NCI-H1436 (cell line): ENCODE results near the gene SLC16A5.
A peak's percentile ranks its signal among the peaks of the same experiment; 100 is the strongest.
"Not testable (repeated sequence)": the region's sequence is repeated elsewhere in the genome, so short reads cannot be mapped to it uniquely, and the experiment has no call there.

Source experiments
- DNase-seq: peaks from one replicate; lab custom pipeline; 2025; lab: John Stamatoyannopoulos, UW

SLC16A5 gene

DNA sequence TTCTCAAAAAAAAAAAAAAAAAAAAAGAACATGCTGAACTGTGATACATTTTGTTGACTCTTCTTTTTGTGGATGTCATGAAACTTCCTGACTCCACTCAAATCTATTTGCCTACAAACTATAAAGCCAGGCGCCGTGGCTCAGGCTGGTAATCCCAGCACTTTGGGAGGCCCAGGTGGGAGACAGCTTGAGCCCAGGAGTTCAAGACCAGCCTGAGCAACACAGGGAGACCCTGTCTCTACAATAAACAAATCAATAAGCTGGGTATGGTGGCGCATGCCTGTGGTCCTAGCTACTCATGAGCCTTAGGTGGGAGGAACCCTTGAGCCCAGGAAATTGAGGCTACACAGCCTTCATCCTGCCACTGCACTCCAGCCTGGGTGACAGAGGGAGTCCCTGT, 45.2 kb downstream of the SLC16A5 start:
- DNase-seq: no peak

GRCh38 chr17:75133607-75134347, 46.0 kb downstream of the SLC16A5 start:
- DNase-seq: not testable (repeated sequence)

DNA sequence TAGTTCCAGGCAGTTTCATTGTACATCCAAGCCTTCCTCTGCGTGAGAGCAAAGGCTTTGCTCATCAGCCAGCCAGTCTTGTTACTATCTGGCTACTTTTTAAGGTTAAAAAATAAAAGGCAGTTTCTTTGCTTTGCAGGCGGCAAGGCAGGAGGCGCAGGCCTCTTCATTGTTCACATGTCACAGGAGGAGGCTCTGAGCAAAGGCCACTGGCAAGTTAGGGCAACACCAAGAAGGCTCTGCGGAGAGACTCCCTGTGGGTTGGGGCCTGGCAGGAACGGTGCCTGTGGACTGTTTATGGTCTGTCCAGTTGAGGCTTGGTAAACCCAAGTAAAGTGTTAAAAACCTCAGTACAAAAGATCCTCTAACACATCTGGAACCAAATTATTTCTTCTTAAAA, 47.7 kb downstream of the SLC16A5 start:
- no peak for DNase-seq

DNA sequence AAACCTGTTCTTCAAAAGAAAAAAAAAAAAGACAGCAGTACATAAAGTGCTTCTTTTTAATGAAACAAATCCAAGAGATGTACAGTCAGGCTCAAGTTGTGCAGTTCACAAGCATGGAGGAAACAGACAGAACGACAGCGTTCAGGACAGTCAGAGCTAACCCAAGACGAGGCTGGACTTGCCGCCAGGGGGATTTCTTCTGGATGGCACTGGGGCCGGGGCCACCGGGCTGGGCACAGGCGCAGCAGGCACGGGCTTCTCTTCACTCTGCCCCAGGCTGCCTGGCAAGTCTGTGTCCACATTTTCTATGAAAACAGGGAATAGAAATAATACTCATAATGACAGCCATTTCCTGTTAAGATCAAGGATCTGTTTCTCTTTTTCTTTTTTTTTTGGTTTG, 48.2 kb downstream of the SLC16A5 start:
- no peak for DNase-seq

- not testable (repeated sequence) for DNase-seq
Measured at GRCh38 chr17:75137762-75138161, 50.0 kb downstream of the SLC16A5 start.

- DNase-seq: no peak
Measured at GRCh38 chr17:75138519-75138918, 50.8 kb downstream of the SLC16A5 start.

DNA sequence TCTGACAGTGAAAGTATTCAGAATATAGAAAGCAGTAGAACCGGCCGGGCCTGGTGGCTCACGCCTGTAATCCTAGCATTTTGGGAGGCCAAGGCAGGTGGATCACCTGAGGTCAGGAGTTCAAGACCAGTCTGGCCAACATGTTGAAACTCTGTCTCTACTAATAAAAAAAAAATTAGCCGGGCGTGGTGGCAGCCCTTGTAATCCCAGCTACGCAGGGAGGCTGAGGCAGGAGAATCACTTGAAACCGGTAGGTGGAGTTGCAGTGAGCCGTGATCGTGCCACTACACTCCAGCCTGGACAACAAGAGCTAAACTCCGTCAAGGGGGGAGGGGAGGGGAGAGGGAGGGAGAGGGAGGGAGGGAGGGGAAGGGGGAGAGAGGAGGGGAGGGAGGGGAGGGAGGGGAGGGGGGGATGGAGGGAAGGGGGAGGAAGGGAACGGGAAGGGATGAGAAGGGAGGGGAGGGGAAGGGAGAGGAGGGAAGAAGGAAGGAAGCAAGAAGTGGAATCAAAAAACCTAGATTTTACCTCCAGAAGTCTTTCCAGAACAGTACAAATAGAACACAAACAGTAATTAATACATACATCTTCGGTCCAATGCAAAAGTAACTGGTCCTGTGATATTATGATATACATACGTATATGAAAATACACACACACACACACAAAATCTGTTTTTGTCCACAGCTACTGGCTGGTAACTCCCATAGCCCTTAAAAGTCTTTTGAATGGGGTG, 54.6 kb downstream of the SLC16A5 start:
- DNase-seq: no peak

- no peak for DNase-seq
Measured at GRCh38 chr17:75144816-75145512, 57.2 kb downstream of the SLC16A5 start.

- no peak for DNase-seq
Measured at GRCh38 chr17:75146592-75146991, 58.8 kb downstream of the SLC16A5 start.

DNA sequence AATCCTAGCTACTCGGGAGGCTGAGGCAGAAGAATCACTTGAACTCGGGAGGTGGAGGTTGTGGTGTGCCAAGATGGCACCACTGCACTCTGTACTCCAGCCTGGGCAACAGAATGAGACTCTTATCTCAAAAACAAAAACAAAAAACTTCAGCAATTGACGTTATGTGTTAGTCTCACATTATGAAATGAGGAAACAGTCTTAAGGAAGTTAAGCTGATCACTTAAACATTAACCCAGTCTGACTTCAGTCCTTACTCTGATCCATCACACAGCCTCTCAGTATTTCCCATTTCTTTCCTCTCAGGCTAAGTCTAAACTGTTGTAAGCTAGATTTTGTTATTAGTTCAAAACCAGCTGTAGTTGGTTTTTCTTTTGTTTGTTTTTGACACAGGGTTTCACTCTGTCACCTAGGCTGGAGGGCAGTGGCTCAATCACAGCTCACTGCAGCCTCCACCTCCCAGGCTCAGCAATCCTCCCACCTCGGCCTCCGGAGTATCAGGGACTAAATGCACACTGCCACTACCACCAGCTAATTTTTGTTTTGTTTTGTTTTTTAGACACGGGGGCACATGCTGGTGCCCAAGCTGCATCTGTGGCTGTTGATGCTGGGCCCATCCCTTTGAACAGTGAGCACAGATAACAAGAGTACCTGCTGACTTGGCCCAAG, 60.3 kb downstream of the SLC16A5 start:
- DNase-seq: no peak

- DNase-seq: peak; percentile 4
Measured at GRCh38 chr17:75151930-75152329, 64.2 kb downstream of the SLC16A5 start.

DNA sequence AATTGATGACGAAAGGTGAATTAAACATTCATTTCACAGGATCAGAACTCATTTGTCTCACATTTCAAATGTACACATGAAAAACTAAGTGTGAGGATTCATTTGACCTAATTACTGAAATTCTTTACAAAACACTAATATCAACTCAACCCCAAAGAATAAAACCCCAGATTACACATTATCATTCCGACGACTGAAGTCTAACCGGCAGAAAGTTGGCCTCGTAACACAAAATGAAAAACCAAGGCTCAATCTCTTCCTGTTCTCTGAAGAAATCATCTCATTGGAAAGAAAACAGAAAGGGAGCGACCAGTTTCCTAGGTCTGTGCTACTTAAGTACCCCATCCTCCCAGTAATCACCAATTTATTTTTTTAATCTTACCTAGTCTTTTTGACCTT, 64.8 kb downstream of the SLC16A5 start:
- no peak for DNase-seq

DNA sequence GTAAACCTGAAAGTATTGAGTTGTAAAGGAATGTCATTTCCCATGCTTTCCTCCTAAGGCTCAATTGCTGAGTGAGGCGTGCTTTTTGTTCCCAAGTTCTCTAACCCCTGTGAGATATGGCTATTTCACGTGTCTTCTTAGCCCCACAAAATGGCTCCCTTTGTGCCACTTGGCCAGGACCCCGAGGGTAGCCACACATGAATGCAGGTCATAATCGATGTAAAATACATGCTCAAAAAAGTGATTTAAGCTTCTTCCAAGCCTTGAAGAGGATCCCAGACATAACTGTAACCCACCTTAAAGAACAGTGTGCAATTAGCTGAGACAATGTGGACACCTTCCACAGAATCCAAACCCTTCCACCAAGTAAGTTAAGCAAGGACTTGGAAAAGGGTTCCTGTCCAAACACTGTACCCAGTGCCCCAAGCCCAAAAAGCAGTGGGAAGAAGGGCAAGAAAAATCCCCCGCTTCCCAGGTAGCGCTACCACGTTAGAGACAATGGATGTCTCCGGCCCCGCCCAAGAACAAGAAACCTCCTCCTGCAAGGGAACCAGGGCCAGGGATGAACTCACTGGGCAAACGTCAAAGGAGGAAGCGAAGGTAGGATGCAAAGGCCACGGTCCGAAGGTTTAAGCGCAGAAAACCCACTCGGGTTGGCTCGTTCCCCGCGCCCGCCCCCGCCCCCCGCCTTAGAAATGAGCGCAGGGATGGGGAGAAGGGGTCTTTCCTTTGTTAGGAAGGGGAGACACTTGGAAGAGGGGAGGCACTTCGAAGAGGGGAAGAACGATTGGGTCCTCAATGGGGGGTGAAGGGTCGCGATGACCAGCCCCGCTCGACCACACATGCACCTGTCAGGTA, 65.4 kb downstream of the SLC16A5 start:
- DNase-seq: peak; percentile 54

DNA sequence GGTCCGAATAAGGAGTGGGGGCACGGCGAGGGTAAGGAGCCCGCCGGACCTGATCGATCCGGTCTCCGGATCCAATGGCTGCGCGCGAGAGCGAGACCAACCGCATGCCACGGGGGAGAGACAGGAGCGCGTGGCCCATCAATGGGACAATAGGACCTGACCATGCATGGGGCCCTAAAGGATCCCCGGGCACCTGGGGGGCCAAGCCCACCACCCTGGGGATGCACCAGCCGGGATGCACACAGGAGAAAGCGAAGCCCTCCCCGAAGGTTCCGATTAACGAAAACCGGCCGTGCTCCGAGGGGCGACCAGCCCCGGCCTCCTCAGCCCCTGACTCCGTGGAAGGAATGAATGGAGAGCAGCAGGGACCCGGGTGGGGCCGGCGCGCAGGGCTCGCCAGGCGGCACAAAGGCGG, 66.0 kb downstream of the SLC16A5 start:
- DNase-seq: peak; percentile 45

GRCh38 chr17:75154195-75155106, 66.7 kb downstream of the SLC16A5 start, which contains the start of gene JPT1:
Gene JPT1, minus strand, starts transcription at chr17:75154512. Its CDS starts 115 bp downstream, at chr17:75154397.
- DNase-seq: peak; percentile 100

DNA sequence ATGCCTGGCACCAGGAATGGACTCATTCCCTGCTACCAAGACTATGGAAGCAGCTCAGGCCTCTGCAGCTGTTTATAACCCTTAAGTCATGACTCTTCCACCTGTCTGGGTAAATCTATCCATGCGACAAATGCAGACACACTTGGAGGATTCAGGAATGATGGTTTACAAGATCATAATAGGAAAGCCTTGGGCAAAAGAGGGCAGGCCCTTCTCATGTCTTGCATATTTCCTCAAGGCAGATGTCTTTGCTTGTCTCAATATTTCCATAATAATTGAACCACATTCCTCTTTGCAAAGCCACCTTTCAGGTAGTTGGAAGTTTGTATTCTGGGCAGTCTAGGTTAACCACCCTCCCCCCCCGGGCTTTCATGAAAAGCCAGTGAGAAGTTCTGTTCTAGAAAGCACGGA, 67.4 kb downstream of the SLC16A5 start:
- no peak for DNase-seq
